Activated naive CD8-positive, alpha-beta T cell treated with anti-CD3 and anti-CD28 coated beads, Interleukin-2, amount 10 ng/mL, durations not matched to agents 7 days and 5 days (primary cell): ENCODE measurements around the gene ARPC1A. TPM values are rescaled to one million over a fixed set of nuclear protein-coding genes. Genes with fewer than 3 reads are reported as not detected.
"Not testable (repeated sequence)": the region's sequence is repeated elsewhere in the genome, so short reads cannot be mapped to it uniquely, and the experiment has no call there.

ENCODE experiments used
- ATAC-seq: fragments of 150-1000 bp; cut with Tn5 transposase; one replicate; pipeline ENCODE4 v1.10.0; 2021; ENCODE audit warnings: low read depth, moderate library complexity
- POLR2A ChIA-PET: fragments of 350-600 bp; sonication (Branson Sonifier 250); formaldehyde crosslinking; loops from one replicate; lab custom pipeline; 2021; ENCODE audit warnings: antibody characterized with exemption; lab: Charles Lee
- DNase-seq: peaks from one replicate; pipeline ENCODE4 v3.0.0; 2021
- H3K27ac Mint-ChIP-seq: one replicate; pipeline ENCODE4 v1.8.0; 2022; ENCODE audit warnings: mild to moderate bottlenecking, mixed read lengths
- H3K27me3 Mint-ChIP-seq: one replicate; pipeline ENCODE4 v1.8.0; 2022; ENCODE audit warnings: mild to moderate bottlenecking, moderate library complexity, mixed read lengths
- H3K36me3 Mint-ChIP-seq: one replicate; pipeline ENCODE4 v1.8.0; 2021; ENCODE audit warnings: mild to moderate bottlenecking, mixed read lengths
- H3K4me1 Mint-ChIP-seq: one replicate; pipeline ENCODE4 v1.8.0; 2021; ENCODE audit warnings: mixed read lengths
- H3K4me3 Mint-ChIP-seq: one replicate; pipeline ENCODE4 v1.8.0; 2022; ENCODE audit warnings: mild to moderate bottlenecking, moderate library complexity, mixed read lengths
- H3K9me3 Mint-ChIP-seq: one replicate; pipeline ENCODE4 v1.8.0; 2021; ENCODE audit warnings: mixed read lengths
- total RNA-seq, 2 experiments: library from RNA; stranded (reverse); gene quantifications; one replicate each; pipeline ENCODE4 v1.2.3, GENCODE V29; 2021

ARPC1A gene
- total RNA-seq = 10 to 100 TPM; 50.6 to 53.5 TPM

- POLR2A ChIA-PET = interaction anchor here (0.6 to 1.7 kb wide), 11 partner anchors 8 to 337 kb away, joined by 3 to 8 read pairs (median 4); partner anchors contain the start of genes BUD31, PDAP1, SMURF1 and ZNF655
- Mint-ChIP-seq H3K9me3 (no peaks in the 10 kb centered on the region), H3K27me3 (peaks cover 3% of the 10 kb centered on the region), H3K36me3 (peaks cover 10% of the 10 kb centered on the region), H3K27ac (peak within 1 kb of the TSS; percentile 88), H3K4me3 (peak within 1 kb of the TSS; percentile 83), H3K4me1 (peaks cover 28% of the 10 kb centered on the region)
- DNase-seq (peak; percentile 97), ATAC-seq (peak; percentile 97)
These were observed at the start of gene ARPC1A for GRCh38 chr7:99325592-99326407. Gene ARPC1A (plus strand): TSS chr7:99325898. CDS start chr7:99333354, 7,456 bp downstream.

GRCh38 chr7:99278180-99278579 lies 47.5 kb upstream of the ARPC1A start:
- Mint-ChIP-seq H3K4me1 (peaks cover 13% of the 10 kb centered on the region), H3K9me3 (no peaks in the 10 kb centered on the region), H3K4me3 (no peak overlapping the region), H3K27ac (no peak overlapping the region), H3K27me3 (no peaks in the 10 kb centered on the region), H3K36me3 (no peaks in the 10 kb centered on the region)
- POLR2A ChIA-PET = no interaction called here
- ATAC-seq (no peak), DNase-seq (no peak)

- ATAC-seq, H3K27me3 Mint-ChIP-seq: not testable (repeated sequence)
These were observed 41.5 kb upstream of the ARPC1A start for GRCh38 chr7:99284165-99284564.

GRCh38 chr7:99287779-99288534 lies 37.7 kb upstream of the ARPC1A start:
- Mint-ChIP-seq H3K9me3 (no peaks in the 10 kb centered on the region), H3K27ac (no peak overlapping the region), H3K4me3 (no peak overlapping the region), H3K36me3 (no peaks in the 10 kb centered on the region), H3K27me3 (no peaks in the 10 kb centered on the region), H3K4me1 (no peaks in the 10 kb centered on the region)
- no peak for DNase-seq
- ATAC-seq = no peak
- POLR2A ChIA-PET = no interaction called here

More at GRCh38 chr7:99284165-99284564, 41.5 kb upstream of the ARPC1A start:
- H3K27ac Mint-ChIP-seq, H3K9me3 Mint-ChIP-seq, H3K4me3 Mint-ChIP-seq, DNase-seq, POLR2A ChIA-PET, H3K4me1 Mint-ChIP-seq, H3K36me3 Mint-ChIP-seq: not testable (repeated sequence)

- Mint-ChIP-seq H3K9me3 (no peaks in the 10 kb centered on the region), H3K4me3 (no peak overlapping the region), H3K4me1 (no peaks in the 10 kb centered on the region), H3K27ac (no peak overlapping the region), H3K27me3 (no peaks in the 10 kb centered on the region), H3K36me3 (no peaks in the 10 kb centered on the region)
- POLR2A ChIA-PET = no interaction called here
- DNase-seq (no peak), ATAC-seq (no peak)
These were observed 36.5 kb upstream of the ARPC1A start for GRCh38 chr7:99289185-99289584.

- not testable (repeated sequence) for ATAC-seq, H3K4me1 Mint-ChIP-seq, H3K27ac Mint-ChIP-seq, H3K27me3 Mint-ChIP-seq, H3K4me3 Mint-ChIP-seq, DNase-seq, H3K36me3 Mint-ChIP-seq, H3K9me3 Mint-ChIP-seq
- POLR2A ChIA-PET = interaction anchor here (0.7 kb wide), 1 partner anchor 53 kb away, joined by 3 read pairs; no protein-coding TSS in a partner anchor
These were observed 35.5 kb upstream of the ARPC1A start for GRCh38 chr7:99290148-99290547.

- ATAC-seq (no peak), DNase-seq (no peak)
- no peak overlapping the region for H3K4me3 Mint-ChIP-seq
- H3K4me1 Mint-ChIP-seq = no peaks in the 10 kb centered on the region
- H3K9me3 Mint-ChIP-seq = no peaks in the 10 kb centered on the region
- POLR2A ChIA-PET = no interaction called here
- no peaks in the 10 kb centered on the region for H3K36me3 Mint-ChIP-seq
- H3K27me3 Mint-ChIP-seq = no peaks in the 10 kb centered on the region
- H3K27ac Mint-ChIP-seq = no peak overlapping the region
These were observed 34.6 kb upstream of the ARPC1A start for GRCh38 chr7:99290980-99291607.

- Mint-ChIP-seq H3K4me1 (no peaks in the 10 kb centered on the region), H3K27me3 (peaks cover 3% of the 10 kb centered on the region), H3K36me3 (no peaks in the 10 kb centered on the region), H3K9me3 (no peaks in the 10 kb centered on the region), H3K27ac (no peak overlapping the region), H3K4me3 (no peak overlapping the region)
- ATAC-seq (no peak), DNase-seq (no peak)
- POLR2A ChIA-PET = no interaction called here
These were observed 33.6 kb upstream of the ARPC1A start for GRCh38 chr7:99292127-99292526.

- Mint-ChIP-seq H3K4me1 (no peaks in the 10 kb centered on the region), H3K27me3 (peaks cover 3% of the 10 kb centered on the region), H3K27ac (no peak overlapping the region), H3K4me3 (no peak overlapping the region), H3K36me3 (no peaks in the 10 kb centered on the region), H3K9me3 (no peaks in the 10 kb centered on the region)
- POLR2A ChIA-PET = no interaction called here
- ATAC-seq (no peak), DNase-seq (no peak)
These were observed 32.5 kb upstream of the ARPC1A start for GRCh38 chr7:99293167-99293566.

- H3K27me3 Mint-ChIP-seq = peaks cover 3% of the 10 kb centered on the region
- POLR2A ChIA-PET = no interaction called here
- no peaks in the 10 kb centered on the region for H3K36me3 Mint-ChIP-seq
- no peak for DNase-seq
- H3K27ac Mint-ChIP-seq = no peak overlapping the region
- H3K4me1 Mint-ChIP-seq = no peaks in the 10 kb centered on the region
- no peaks in the 10 kb centered on the region for H3K9me3 Mint-ChIP-seq
- ATAC-seq = no peak
- no peak overlapping the region for H3K4me3 Mint-ChIP-seq
These were observed 32.0 kb upstream of the ARPC1A start for GRCh38 chr7:99293650-99294049.

GRCh38 chr7:99296471-99296870 lies 29.2 kb upstream of the ARPC1A start:
- H3K4me3 Mint-ChIP-seq = no peak overlapping the region
- no peaks in the 10 kb centered on the region for H3K9me3 Mint-ChIP-seq
- H3K27ac Mint-ChIP-seq = no peak overlapping the region
- H3K36me3 Mint-ChIP-seq = no peaks in the 10 kb centered on the region
- no peaks in the 10 kb centered on the region for H3K4me1 Mint-ChIP-seq
- ATAC-seq = no peak
- peaks cover 3% of the 10 kb centered on the region for H3K27me3 Mint-ChIP-seq
- POLR2A ChIA-PET = no interaction called here
- DNase-seq = no peak

GRCh38 chr7:99301496-99301895 lies 24.2 kb upstream of the ARPC1A start:
- no peaks in the 10 kb centered on the region for H3K4me1 Mint-ChIP-seq
- POLR2A ChIA-PET = no interaction called here
- DNase-seq (no peak), ATAC-seq (no peak)
- H3K27me3 Mint-ChIP-seq = peaks cover 3% of the 10 kb centered on the region
- H3K36me3 Mint-ChIP-seq = no peaks in the 10 kb centered on the region
- no peaks in the 10 kb centered on the region for H3K9me3 Mint-ChIP-seq
- no peak overlapping the region for H3K4me3 Mint-ChIP-seq
- no peak overlapping the region for H3K27ac Mint-ChIP-seq

GRCh38 chr7:99305473-99306260 lies 20.0 kb upstream of the ARPC1A start:
- H3K9me3 Mint-ChIP-seq = no peaks in the 10 kb centered on the region
- H3K27me3 Mint-ChIP-seq = peaks cover 7% of the 10 kb centered on the region
- no peak overlapping the region for H3K27ac Mint-ChIP-seq
- no peak overlapping the region for H3K4me3 Mint-ChIP-seq
- no peak for ATAC-seq
- POLR2A ChIA-PET = no interaction called here
- H3K36me3 Mint-ChIP-seq = no peaks in the 10 kb centered on the region
- no peak for DNase-seq
- no peaks in the 10 kb centered on the region for H3K4me1 Mint-ChIP-seq
